SH-SY5Y (cell line): ENCODE results near the gene FOXS1.

Experiments used
- GATA2 ChIP-seq: IDR thresholded peaks from 2 replicates; pipeline ENCODE4 v1.6.1; 2011; ENCODE audit warnings: mild to moderate bottlenecking, low read depth, low read length
- GATA3 ChIP-seq: IDR thresholded peaks from 2 replicates; pipeline ENCODE4 v1.6.1; 2011; ENCODE audit warnings: low read depth, mild to moderate bottlenecking, low read length, moderate library complexity

DNA sequence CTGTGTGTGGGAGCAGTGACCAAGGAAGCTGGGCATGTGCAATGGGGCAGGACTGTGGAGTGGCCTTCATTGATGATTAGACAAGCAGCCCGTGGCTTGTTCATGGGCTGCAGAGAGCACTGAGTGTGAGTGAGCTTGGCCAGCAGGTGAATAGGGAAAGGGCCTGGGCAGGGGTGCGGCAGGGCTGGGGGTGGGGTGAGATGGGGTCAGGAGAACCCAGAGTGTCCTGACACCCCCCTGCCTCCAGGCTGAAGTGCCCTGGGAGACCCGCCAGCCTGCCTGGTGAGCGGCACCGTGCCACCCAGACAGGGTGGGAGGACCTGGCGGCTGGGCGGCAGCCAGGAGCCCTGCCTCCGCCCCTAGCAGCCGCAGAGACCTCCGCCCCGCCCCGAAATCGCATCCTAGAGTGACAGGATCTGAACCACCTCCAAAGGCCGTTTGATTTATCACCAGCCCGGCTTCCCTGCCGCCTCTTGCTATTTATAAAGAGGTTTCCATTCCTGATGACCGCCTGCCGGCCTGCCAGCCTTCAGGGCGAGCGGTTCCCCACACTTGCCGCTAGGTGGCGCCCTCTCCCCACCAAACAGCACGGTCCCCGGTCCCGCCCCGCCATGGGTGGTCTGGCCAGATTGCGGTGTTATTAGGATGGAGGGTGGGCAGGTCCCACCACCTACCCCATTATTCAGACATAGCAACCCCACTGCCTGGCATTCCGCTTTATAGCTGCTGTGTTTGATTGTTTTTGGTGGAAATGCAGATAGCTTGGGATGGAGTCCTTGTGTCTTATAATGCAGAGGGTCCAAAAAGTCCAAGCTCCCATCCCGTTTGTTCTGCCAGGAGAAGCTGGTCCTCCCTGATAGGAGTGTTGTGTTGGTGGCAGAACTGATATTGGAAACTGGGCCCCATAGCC is 22.7 kb downstream of the FOXS1 start:
- TF ChIP-seq GATA3 (no peak), GATA2 (no peak)
